Bronchial epithelial cell (primary cell): Measurements from ENCODE around the gene TRIM2. TPM values are rescaled to one million over a fixed set of nuclear protein-coding genes. Genes with fewer than 3 reads are reported as not detected.

Experiments
- DNase-seq: peaks from one replicate; pipeline ENCODE4 v3.0.0-alpha.2; 2010; ENCODE audit warnings: low read depth
- FAIRE-seq: peaks from 2 replicates; lab custom pipeline; 2011; peaks lifted over from hg19 to GRCh38; lab: Jason Lieb, UNC
- H3K27me3 ChIP-seq: 2 replicates; pipeline ENCODE4 v1.5.1; 2011; ENCODE audit warnings: low read length; ENCODE audit not compliant: control insufficient read depth, insufficient read depth
- H3K36me3 ChIP-seq: 2 replicates; pipeline ENCODE4 v1.5.1; 2011; ENCODE audit warnings: low read length; ENCODE audit not compliant: control insufficient read depth, insufficient read depth
- H3K4me3 ChIP-seq: 2 replicates; pipeline ENCODE4 v1.5.1; 2011; ENCODE audit warnings: mild to moderate bottlenecking, low read depth, low read length, control low read depth
- CTCF ChIP-seq: IDR thresholded peaks from 2 replicates; pipeline ENCODE4 v1.5.1; 2011; ENCODE audit warnings: mild to moderate bottlenecking, moderate library complexity, low read length, control low read depth, inconsistent platforms; ENCODE audit not compliant: insufficient read depth, severe bottlenecking
- total RNA-seq: library from RNA; depleted of rRNA; stranded (reverse); fragments of >200 nt; gene quantifications from 2 replicates; pipeline ENCODE4 v1.2.1, GENCODE V29; 2014

TRIM2 gene
- total RNA-seq, 1 donor from 2014 or later: 7.1 TPM

GRCh38 chr4:153207027-153207426 is 2.8 kb downstream of the TRIM2 start:
- no peak overlapping the region for H3K4me3 ChIP-seq
- TF ChIP-seq CTCF: no peak
- H3K36me3 ChIP-seq: no peaks in the 10 kb centered on the region
- FAIRE-seq (no peak), DNase-seq (no peak)
- H3K27me3 ChIP-seq: no peaks in the 10 kb centered on the region

- Histone ChIP-seq H3K27me3 (no peaks in the 10 kb centered on the region), H3K4me3 (no peak overlapping the region), H3K36me3 (no peaks in the 10 kb centered on the region)
- FAIRE-seq: no peak
- peak; percentile 28 for TF ChIP-seq CTCF
- no peak for DNase-seq
These were observed 3.3 kb downstream of the TRIM2 start for GRCh38 chr4:153207567-153207966.

GRCh38 chr4:153209410-153209809 is 5.2 kb downstream of the TRIM2 start:
- DNase-seq (no peak), FAIRE-seq (no peak)
- Histone ChIP-seq H3K36me3 (no peaks in the 10 kb centered on the region), H3K27me3 (no peaks in the 10 kb centered on the region), H3K4me3 (no peak overlapping the region)
- no peak for TF ChIP-seq CTCF

GRCh38 chr4:153210727-153211126 is 6.5 kb downstream of the TRIM2 start:
- DNase-seq (no peak), FAIRE-seq (no peak)
- Histone ChIP-seq H3K27me3 (no peaks in the 10 kb centered on the region), H3K36me3 (no peaks in the 10 kb centered on the region), H3K4me3 (no peak overlapping the region)
- no peak for TF ChIP-seq CTCF

GRCh38 chr4:153211986-153212728 is 7.9 kb downstream of the TRIM2 start:
- no peaks in the 10 kb centered on the region for H3K36me3 ChIP-seq
- no peak for TF ChIP-seq CTCF
- no peaks in the 10 kb centered on the region for H3K27me3 ChIP-seq
- peak; percentile 74 for DNase-seq
- no peak overlapping the region for H3K4me3 ChIP-seq
- peak; percentile 36 for FAIRE-seq

GRCh38 chr4:153212736-153213135 is 8.5 kb downstream of the TRIM2 start:
- DNase-seq (peak; percentile 82), FAIRE-seq (no peak)
- Histone ChIP-seq H3K36me3 (no peaks in the 10 kb centered on the region), H3K27me3 (no peaks in the 10 kb centered on the region), H3K4me3 (no peak overlapping the region)
- TF ChIP-seq CTCF: no peak
